ENCODE measurements around the gene RASSF5. TPM values are rescaled to one million over a fixed set of nuclear protein-coding genes. Genes with fewer than 3 reads are reported as not detected.

RASSF5 gene
- total RNA-seq, 2 donors from 2014 or later, result 9.9 to 17.5 TPM

DNA sequence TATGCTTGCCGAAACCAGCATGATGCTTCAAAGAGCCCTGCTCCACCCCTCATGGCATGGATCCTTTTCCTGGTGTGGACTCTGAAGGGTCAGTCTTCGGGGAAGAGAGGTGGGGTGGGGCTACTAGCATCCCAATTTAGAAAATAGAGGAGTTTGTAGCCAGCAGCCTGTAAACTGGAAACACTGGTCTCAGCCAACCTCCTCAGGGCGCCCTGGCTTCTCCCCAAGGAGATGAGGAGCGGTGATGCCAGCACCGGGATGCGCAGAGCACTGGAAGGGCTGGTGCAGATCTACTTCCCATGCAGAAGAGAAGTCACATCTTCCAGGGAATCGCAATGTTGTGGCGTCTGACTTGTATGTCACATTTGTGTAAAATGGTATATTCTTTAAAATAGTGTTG is 43.4 kb upstream of the RASSF5 start:
- no peaks in the 10 kb centered on the region for H3K9me3 ChIP-seq
- DNase-seq (ENCODE audit: low spot score), result no peak
- peak overlapping the region in 1 of 2 donors; percentile 11 for H3K27ac ChIP-seq
- H3K36me3 ChIP-seq, result peaks cover 8% of the 10 kb centered on the region
- H3K4me3 ChIP-seq, result no peak overlapping the region
- TF ChIP-seq, protein P1, sequence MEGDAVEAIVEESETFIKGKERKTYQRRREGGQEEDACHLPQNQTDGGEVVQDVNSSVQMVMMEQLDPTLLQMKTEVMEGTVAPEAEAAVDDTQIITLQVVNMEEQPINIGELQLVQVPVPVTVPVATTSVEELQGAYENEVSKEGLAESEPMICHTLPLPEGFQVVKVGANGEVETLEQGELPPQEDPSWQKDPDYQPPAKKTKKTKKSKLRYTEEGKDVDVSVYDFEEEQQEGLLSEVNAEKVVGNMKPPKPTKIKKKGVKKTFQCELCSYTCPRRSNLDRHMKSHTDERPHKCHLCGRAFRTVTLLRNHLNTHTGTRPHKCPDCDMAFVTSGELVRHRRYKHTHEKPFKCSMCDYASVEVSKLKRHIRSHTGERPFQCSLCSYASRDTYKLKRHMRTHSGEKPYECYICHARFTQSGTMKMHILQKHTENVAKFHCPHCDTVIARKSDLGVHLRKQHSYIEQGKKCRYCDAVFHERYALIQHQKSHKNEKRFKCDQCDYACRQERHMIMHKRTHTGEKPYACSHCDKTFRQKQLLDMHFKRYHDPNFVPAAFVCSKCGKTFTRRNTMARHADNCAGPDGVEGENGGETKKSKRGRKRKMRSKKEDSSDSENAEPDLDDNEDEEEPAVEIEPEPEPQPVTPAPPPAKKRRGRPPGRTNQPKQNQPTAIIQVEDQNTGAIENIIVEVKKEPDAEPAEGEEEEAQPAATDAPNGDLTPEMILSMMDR (IDR thresholded peaks at IDR 0.05), result no peak
- no peaks in the 10 kb centered on the region for H3K27me3 ChIP-seq
- H3K4me1 ChIP-seq, result peaks cover 0 to 11% of the 10 kb centered on the region in 2 donors

DNA sequence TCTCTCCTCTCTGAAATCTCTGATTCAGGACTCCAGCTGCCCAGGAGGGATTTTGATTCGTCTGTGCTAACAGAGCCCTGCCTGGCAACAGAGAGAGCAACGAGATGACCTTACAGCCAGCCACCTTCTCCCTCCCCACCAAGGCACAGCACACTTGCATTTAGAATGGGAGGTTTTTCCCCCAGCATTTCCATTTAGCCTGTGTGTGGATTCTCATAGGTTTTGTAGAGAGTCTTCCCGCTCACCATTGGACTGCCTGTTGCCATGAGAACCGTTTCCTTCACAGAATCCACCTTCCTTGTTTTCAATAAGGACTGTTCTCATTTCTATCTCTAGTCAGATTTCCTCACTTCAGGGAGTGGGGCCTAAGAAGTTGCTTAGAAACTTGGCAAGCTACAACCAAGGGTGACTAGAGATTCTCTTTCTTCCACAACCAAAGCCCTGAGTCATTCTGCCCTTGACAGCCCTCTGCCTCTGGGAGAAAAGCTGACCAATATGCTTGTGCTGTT is 42.8 kb upstream of the RASSF5 start:
- Histone ChIP-seq H3K27ac (peak overlapping the region in 1 of 2 donors; percentile 11), H3K4me1 (peaks cover 0 to 14% of the 10 kb centered on the region in 2 donors)

DNA sequence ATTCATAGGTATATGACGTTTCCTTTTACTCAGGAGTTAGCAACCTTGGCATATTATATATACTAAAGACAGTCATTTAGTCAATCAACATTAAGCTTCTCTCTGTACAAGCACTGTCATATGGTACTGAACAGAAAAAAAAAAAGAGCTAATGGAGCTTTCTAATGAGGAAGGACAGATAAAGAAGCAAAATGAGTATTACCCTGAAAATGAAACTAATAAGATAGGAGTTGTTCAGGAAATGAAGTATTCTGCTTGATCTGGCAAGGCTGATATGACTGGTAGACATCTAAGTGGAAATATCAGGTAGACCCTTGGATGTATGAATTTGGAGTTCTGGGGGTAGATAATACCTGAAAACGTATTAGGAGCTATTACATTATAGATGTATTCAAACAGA is 41.4 kb upstream of the RASSF5 start:
- peaks cover 0 to 29% of the 10 kb centered on the region in 2 donors for H3K4me1 ChIP-seq
- TF ChIP-seq, protein P1 (IDR thresholded peaks at IDR 0.05), result no peak
- no peaks in the 10 kb centered on the region for H3K27me3 ChIP-seq
- no peaks in the 10 kb centered on the region for H3K36me3 ChIP-seq
- H3K27ac ChIP-seq, result no peak overlapping the region
- no peak overlapping the region for H3K4me3 ChIP-seq
- H3K9me3 ChIP-seq, result no peaks in the 10 kb centered on the region
- DNase-seq (ENCODE audit: low spot score), result no peak

More for the DNA sequence above, 42.8 kb upstream of the RASSF5 start:
- TF ChIP-seq, protein P1 (IDR thresholded peaks at IDR 0.05), result no peak
- DNase-seq (ENCODE audit: low spot score), result peak; percentile 68
- peaks cover 2% of the 10 kb centered on the region for H3K36me3 ChIP-seq
- no peaks in the 10 kb centered on the region for H3K9me3 ChIP-seq
- no peak overlapping the region for H3K4me3 ChIP-seq
- H3K27me3 ChIP-seq, result no peaks in the 10 kb centered on the region

DNA sequence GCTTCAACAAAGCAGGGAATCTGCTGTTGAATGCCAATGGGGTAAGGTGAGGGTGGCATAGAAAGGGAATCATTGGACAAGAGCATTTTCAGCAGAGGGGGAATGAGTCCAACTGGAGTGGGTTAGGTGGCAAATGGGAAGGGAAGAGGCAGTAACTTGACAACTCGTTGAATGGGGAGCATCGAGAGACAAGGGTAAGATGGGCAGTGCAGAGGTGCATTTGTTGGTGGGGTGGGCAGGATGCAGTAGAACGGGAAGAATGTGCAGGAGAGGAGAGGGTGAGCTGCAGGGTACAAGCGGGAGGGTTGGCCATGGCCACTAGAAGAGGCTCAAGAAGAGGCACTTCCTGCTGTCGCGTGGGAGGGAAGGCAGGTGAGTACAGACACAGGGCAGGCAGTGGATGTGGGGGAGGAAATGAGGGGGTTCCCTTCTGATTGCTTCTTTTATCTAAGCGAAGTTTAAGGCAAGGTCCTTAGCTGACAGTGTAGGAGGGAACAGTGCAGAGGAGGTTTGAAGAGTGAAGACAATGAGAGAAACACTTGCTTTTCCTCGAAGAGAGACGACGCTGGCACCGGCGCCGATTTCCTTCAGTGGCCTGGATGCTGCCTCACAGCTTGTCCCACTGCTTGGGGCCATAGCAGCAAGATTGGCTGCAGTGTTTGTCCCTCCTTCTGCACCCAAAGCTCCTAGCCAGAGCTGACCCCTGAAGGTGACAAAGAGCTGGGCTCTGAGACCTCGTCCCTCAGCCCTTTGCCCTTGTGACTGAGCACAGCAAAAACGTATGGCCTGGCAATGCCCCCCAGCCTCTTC is 40.3 kb upstream of the RASSF5 start:
- H3K27me3 ChIP-seq, result no peaks in the 10 kb centered on the region
- no peak overlapping the region for H3K4me3 ChIP-seq
- TF ChIP-seq, protein P1 (IDR thresholded peaks at IDR 0.05), result no peak
- no peaks in the 10 kb centered on the region for H3K9me3 ChIP-seq
- no peak overlapping the region for H3K27ac ChIP-seq
- peaks cover 0 to 34% of the 10 kb centered on the region in 2 donors for H3K4me1 ChIP-seq
- DNase-seq (ENCODE audit: low spot score), result no peak
- H3K36me3 ChIP-seq, result no peaks in the 10 kb centered on the region

DNA sequence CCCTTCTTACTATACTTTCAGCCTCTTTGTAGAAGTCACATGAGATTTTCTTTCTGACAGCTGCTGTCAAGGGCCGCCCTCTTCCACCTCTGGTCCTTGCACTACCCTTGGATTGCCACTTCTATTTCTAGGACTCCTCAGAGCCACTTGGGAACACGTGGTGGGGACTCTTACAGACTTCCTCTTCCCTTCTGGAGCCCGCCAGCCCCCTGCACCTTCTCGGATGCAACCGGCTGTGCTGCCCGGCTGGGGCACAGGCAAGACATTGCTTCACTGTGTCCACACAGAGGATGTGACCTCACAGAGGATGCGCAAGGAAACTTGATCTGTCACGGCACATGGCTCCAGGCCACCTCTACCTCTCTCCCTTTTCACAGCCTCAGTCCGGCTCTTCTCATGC is 39.4 kb upstream of the RASSF5 start:
- no peak overlapping the region for H3K4me3 ChIP-seq
- peak; percentile 68 for DNase-seq (ENCODE audit: low spot score)
- TF ChIP-seq, protein P1 (IDR thresholded peaks at IDR 0.05), result no peak
- H3K27me3 ChIP-seq, result no peaks in the 10 kb centered on the region
- peaks cover 0 to 34% of the 10 kb centered on the region in 2 donors for H3K4me1 ChIP-seq
- H3K27ac ChIP-seq, result no peak overlapping the region
- no peaks in the 10 kb centered on the region for H3K36me3 ChIP-seq
- no peaks in the 10 kb centered on the region for H3K9me3 ChIP-seq

Measured in right atrium auricular region (tissue), 2 donors.